Parathyroid adenoma (tissue), 2 donors: ENCODE results near the gene SLA2.
"Not testable (repeated sequence)": the region's sequence is repeated elsewhere in the genome, so short reads cannot be mapped to it uniquely, and the experiment has no call there.

Source experiments
- H2AFZ ChIP-seq: fragments of 300-600 bp; sonication (generic); one replicate; pipeline ENCODE4 v1.7.0; 2017; ENCODE audit warnings: antibody characterized with exemption, mild to moderate bottlenecking
- H3K27ac ChIP-seq: fragments of 300-600 bp; sonication (generic); one replicate; pipeline ENCODE4 v1.7.0; 2017
- H3K27me3 ChIP-seq: fragments of 300-600 bp; sonication (generic); one replicate; pipeline ENCODE4 v1.7.0; 2017; ENCODE audit warnings: low read length; ENCODE audit not compliant: control insufficient read depth, insufficient read depth
- H3K36me3 ChIP-seq: fragments of 300-600 bp; sonication (generic); one replicate; pipeline ENCODE4 v1.7.0; 2017; ENCODE audit warnings: low read length; ENCODE audit not compliant: control insufficient read depth, insufficient read depth
- H3K4me1 ChIP-seq: fragments of 300-600 bp; sonication (generic); one replicate; pipeline ENCODE4 v1.7.0; 2017; ENCODE audit warnings: control low read depth
- H3K4me2 ChIP-seq: fragments of 300-600 bp; sonication (generic); one replicate; pipeline ENCODE4 v1.7.0; 2017; ENCODE audit warnings: low read length
- H3K4me3 ChIP-seq: fragments of 300-600 bp; sonication (generic); one replicate; pipeline ENCODE4 v1.7.0; 2017; ENCODE audit warnings: low read depth, low read length
- H3K79me2 ChIP-seq: fragments of 300-600 bp; sonication (generic); one replicate; pipeline ENCODE4 v1.7.0; 2017; ENCODE audit warnings: control low read depth
- H3K9ac ChIP-seq: fragments of 300-600 bp; sonication (generic); one replicate; pipeline ENCODE4 v1.7.0; 2017; ENCODE audit warnings: mild to moderate bottlenecking
- H3K9me3 ChIP-seq: fragments of 300-600 bp; sonication (generic); one replicate; pipeline ENCODE4 v1.7.0; 2017; ENCODE audit warnings: low read length; ENCODE audit not compliant: control insufficient read depth
- TF ChIP-seq, protein P1 (sequence below): fragments of 300-600 bp; sonication (generic); IDR thresholded peaks from one replicate; pipeline ENCODE4 v1.7.0; 2017; ENCODE audit warnings: antibody characterized with exemption, mild to moderate bottlenecking
- donor health status: primary hyperparathyroidism.

SLA2 gene

DNA sequence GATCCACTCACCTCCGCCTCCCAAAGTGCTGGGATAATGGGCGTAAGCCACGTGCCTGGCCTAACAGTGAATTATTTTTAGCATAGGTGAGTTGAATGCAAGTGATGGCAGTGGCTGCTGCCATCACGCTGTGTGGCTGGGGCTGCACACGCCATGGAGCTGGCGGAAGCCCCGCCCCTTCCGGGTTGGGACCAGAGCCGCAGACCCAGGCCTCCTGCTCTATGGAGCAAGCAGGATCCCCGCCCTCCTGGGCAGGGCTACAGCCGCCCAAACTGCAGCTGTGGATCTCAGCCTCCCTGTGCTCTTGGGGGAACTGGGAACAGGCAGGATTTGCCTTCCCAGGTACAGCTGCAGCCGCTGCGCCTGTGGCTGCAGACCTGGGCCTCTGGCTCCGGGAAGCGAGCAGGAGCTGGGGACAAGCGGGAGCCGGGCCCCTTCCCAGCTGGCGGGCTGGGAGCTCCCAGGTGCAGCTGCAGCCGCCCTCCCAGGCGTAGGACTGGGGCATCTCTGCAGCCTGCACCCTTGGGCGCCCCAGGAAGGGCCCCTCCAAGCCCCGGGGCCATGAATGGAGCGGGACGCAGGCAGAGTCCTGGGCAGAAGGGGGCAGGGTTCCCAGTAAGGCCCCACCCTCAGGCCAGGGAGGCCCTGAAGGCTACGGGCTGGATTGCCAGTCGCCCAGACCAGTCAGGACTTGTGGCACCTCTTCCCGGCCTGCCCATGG lies 30.9 kb upstream of the SLA2 start:
- Histone ChIP-seq H3K36me3 (no peaks in the 10 kb centered on the region), H3K27ac (no peak overlapping the region), H3K79me2 (no peaks in the 10 kb centered on the region), H3K4me3 (no peak overlapping the region), H2AFZ (no peak overlapping the region), H3K4me2 (no peak overlapping the region), H3K9me3 (no peaks in the 10 kb centered on the region), H3K4me1 (no peaks in the 10 kb centered on the region), H3K9ac (no peak overlapping the region), H3K27me3 (no peaks in the 10 kb centered on the region)
- TF ChIP-seq, protein P1, sequence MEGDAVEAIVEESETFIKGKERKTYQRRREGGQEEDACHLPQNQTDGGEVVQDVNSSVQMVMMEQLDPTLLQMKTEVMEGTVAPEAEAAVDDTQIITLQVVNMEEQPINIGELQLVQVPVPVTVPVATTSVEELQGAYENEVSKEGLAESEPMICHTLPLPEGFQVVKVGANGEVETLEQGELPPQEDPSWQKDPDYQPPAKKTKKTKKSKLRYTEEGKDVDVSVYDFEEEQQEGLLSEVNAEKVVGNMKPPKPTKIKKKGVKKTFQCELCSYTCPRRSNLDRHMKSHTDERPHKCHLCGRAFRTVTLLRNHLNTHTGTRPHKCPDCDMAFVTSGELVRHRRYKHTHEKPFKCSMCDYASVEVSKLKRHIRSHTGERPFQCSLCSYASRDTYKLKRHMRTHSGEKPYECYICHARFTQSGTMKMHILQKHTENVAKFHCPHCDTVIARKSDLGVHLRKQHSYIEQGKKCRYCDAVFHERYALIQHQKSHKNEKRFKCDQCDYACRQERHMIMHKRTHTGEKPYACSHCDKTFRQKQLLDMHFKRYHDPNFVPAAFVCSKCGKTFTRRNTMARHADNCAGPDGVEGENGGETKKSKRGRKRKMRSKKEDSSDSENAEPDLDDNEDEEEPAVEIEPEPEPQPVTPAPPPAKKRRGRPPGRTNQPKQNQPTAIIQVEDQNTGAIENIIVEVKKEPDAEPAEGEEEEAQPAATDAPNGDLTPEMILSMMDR: no peak

DNA sequence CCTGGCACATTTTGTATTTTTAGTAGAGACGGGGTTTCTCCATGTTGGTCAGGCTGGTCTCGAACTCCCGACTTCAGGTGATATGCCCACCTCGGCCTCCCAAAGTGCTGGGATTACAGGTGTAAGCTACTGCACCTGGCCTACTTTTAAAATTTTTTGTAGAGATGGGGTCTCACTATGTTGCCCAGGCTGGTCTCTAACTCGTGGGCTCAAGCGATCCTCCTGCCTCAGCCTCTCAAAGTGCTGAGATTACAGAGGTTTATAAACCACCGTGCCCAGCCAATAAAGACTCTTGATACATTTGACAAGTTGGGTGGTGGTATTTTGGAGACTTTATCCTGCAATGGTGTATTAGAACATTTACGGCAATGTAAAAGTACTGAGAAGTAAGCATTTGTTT lies 29.5 kb upstream of the SLA2 start:
- H3K27ac ChIP-seq, H3K27me3 ChIP-seq, H3K9me3 ChIP-seq, H3K4me3 ChIP-seq, H3K79me2 ChIP-seq, H2AFZ ChIP-seq, H3K4me1 ChIP-seq, H3K4me2 ChIP-seq, H3K36me3 ChIP-seq, H3K9ac ChIP-seq: not testable (repeated sequence)

DNA sequence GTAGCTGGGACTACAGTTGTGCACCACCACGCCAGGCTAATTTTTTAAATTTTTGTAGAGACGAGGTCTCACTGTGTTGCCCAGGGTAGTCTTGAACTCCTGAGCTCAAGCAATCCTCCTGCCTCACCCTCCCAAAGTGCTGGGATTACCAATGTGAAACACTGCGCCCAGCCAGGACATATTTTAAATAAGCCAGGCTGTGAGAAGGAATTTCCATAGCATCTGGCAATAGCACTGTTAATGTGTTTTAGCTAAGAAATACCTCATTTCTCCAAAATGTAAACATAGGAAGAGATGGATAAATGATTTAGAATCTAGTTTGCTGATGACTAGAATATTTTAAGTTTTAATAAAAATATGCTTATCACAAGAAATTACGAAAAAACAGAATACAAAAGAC lies 27.0 kb upstream of the SLA2 start:
- TF ChIP-seq, protein P1: no peak
- H3K4me2 ChIP-seq: no peak overlapping the region
- no peaks in the 10 kb centered on the region for H3K27me3 ChIP-seq
- no peaks in the 10 kb centered on the region for H3K4me1 ChIP-seq
- no peak overlapping the region for H2AFZ ChIP-seq
- H3K4me3 ChIP-seq: no peak overlapping the region
- no peak overlapping the region for H3K9ac ChIP-seq
- H3K27ac ChIP-seq: no peak overlapping the region
- H3K36me3 ChIP-seq: no peaks in the 10 kb centered on the region
- no peaks in the 10 kb centered on the region for H3K9me3 ChIP-seq
- no peaks in the 10 kb centered on the region for H3K79me2 ChIP-seq

DNA sequence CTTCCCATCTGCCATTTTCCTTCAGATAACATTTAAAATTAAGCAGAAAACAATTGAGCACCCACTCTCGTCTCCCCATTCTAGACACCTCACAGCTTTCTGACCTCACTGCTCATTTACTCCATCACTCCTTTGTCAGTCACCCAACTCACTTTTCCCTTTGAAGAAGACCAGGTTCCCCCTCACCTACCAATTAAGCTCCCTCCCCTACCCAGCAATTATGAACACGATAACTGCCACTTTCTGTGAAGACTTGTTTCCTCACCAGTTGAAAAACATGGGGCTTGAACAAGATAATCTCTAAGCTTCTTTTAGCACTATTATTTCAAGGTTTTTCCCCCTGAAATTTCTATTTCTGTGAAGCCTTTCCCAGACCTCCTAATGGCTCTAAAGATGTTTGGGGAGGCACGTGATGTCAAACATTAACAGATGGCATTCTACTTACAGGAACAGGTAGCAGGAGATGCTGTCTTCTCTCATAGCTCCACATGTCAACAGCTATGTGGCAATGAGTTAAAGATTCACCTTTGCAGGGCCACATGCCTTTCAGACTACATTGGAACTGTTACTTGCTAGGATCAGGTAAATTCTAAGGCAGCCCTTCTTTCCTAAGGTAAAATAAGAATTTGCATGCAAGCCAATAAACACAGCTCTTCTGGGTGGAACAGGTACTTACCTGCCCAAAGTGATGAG lies 24.8 kb upstream of the SLA2 start:
- H3K9ac ChIP-seq: no peak overlapping the region
- H3K4me2 ChIP-seq: no peak overlapping the region
- no peak overlapping the region for H3K27ac ChIP-seq
- H3K9me3 ChIP-seq: no peaks in the 10 kb centered on the region
- TF ChIP-seq, protein P1: no peak
- no peak overlapping the region for H2AFZ ChIP-seq
- no peaks in the 10 kb centered on the region for H3K27me3 ChIP-seq
- H3K4me1 ChIP-seq: no peaks in the 10 kb centered on the region
- H3K4me3 ChIP-seq: no peak overlapping the region
- H3K36me3 ChIP-seq: no peaks in the 10 kb centered on the region
- H3K79me2 ChIP-seq: no peaks in the 10 kb centered on the region

DNA sequence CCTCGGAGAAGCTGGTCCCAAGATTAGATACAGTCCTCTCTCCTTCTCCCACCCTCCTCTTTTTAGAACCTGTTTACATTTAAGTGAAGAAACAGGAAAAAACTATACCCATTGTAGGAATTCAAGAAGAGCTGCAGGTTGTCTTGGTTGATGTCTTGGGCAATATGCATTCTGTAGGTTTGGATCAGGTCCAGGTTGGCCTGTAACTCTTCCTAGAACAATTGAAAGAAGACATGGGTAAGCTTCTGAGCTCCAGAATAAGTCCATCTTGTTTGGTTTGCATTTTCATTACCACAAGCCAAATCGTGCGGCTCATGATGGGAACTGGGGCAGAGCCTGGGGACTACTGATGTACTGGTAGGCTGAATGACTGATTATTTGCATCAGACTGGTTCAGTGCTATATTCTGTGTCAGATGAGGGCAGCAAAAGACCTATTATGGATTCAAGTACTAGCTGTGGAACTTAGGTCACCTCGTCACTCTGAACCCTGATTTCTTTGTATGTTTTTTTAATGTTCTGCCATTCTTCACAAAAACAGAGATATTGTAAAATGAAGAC lies 20.3 kb upstream of the SLA2 start:
- TF ChIP-seq, protein P1: no peak
- Histone ChIP-seq H3K4me2 (no peak overlapping the region), H3K36me3 (no peaks in the 10 kb centered on the region), H3K9ac (no peak overlapping the region), H3K27ac (no peak overlapping the region), H3K27me3 (no peaks in the 10 kb centered on the region), H3K4me3 (no peak overlapping the region), H3K9me3 (no peaks in the 10 kb centered on the region), H2AFZ (no peak overlapping the region), H3K4me1 (no peaks in the 10 kb centered on the region), H3K79me2 (no peaks in the 10 kb centered on the region)
